ENCODE measurements around the gene CSNK1E. TPM values are rescaled to one million over a fixed set of nuclear protein-coding genes. Genes with fewer than 3 reads are reported as not detected.
"Not testable (repeated sequence)": the region's sequence is repeated elsewhere in the genome, so short reads cannot be mapped to it uniquely, and the experiment has no call there.

The CSNK1E gene
- total and polyA plus RNA-seq, 7 donors = 33.4 to 193 (median 50.1) TPM

DNA sequence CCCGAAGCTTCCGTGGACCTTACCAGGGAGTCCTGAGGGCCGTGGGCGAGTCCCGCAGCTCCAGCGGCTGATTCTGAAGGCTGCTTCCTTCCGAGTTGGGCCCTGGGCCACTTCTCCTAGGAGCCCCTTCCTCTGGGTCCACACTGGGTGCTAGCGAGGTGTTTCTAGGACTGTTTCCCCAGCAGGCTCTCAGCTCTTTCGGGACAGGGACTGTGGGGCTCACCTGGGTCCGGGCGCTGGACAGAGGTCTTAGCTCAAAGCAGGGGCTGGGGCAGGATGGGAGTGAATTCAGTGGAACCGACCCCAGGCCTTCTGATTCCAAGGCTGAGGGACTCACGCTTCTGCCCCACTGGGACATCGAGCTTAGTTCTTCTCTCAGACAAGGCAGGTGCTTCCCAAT is 29.3 kb upstream of the CSNK1E start:
- no peak for ATAC-seq
- H3K4me1 ChIP-seq = no peaks in the 10 kb centered on the region
- H3K36me3 ChIP-seq (ENCODE audit: insufficient read depth in 1 of 2, low read depth in 1 of 2) = no peaks in the 10 kb centered on the region
- no peak for DNase-seq
- WGBS, 3 donors = 61 to 71% (median 65%) methylated on average over 14 of the region's 14 CpGs
- no peak overlapping the region for H3K27ac ChIP-seq
- no peaks in the 10 kb centered on the region for H3K9me3 ChIP-seq
- TF ChIP-seq, protein P1, sequence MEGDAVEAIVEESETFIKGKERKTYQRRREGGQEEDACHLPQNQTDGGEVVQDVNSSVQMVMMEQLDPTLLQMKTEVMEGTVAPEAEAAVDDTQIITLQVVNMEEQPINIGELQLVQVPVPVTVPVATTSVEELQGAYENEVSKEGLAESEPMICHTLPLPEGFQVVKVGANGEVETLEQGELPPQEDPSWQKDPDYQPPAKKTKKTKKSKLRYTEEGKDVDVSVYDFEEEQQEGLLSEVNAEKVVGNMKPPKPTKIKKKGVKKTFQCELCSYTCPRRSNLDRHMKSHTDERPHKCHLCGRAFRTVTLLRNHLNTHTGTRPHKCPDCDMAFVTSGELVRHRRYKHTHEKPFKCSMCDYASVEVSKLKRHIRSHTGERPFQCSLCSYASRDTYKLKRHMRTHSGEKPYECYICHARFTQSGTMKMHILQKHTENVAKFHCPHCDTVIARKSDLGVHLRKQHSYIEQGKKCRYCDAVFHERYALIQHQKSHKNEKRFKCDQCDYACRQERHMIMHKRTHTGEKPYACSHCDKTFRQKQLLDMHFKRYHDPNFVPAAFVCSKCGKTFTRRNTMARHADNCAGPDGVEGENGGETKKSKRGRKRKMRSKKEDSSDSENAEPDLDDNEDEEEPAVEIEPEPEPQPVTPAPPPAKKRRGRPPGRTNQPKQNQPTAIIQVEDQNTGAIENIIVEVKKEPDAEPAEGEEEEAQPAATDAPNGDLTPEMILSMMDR (IDR thresholded peaks at IDR 0.05) = no peak
- peaks cover 0 to 26% (median 10%) of the 10 kb centered on the region in 3 donors for H3K27me3 ChIP-seq (ENCODE audit: insufficient read depth in 3 of 3, low read length in 2 of 3)
- H3K4me3 ChIP-seq = no peak overlapping the region
- intact Hi-C loops (cut with DNase I) = no loop called here

DNA sequence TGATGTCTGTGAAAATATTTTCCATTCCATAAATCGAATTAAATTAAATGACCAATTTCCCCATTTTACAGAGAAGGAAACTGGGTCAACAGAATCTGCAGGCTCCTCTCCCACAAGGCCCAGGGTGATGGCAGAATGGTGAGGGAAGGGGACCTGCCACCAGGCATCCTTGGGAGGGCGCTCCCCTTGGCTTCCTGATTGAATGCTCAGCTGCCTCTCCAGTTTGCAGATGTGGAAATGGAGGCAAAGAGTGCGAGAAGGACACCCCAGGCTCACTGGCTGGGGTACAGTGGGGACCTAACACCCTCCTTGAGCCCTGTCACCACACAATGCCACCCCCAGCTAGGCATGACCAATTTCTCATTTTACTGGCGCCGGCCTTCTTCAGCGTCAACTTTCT is 28.5 kb upstream of the CSNK1E start:
- Histone ChIP-seq H3K4me3 (no peak overlapping the region), H3K36me3 (ENCODE audit: insufficient read depth in 1 of 2, low read depth in 1 of 2) (no peaks in the 10 kb centered on the region), H3K4me1 (no peaks in the 10 kb centered on the region), H3K9me3 (no peaks in the 10 kb centered on the region), H3K27me3 (ENCODE audit: insufficient read depth in 3 of 3, low read length in 2 of 3) (peaks cover 0 to 26% (median 10%) of the 10 kb centered on the region in 3 donors), H3K27ac (no peak overlapping the region)
- TF ChIP-seq, protein P1 (IDR thresholded peaks at IDR 0.05) = no peak
- DNase-seq (no peak), ATAC-seq (no peak)
- intact Hi-C loops (cut with DNase I) = no loop called here
- 55 to 73% (median 63%) methylated on average over 6 of the region's 6 CpGs for WGBS, 3 donors

- H3K9me3 ChIP-seq; intact Hi-C loops (cut with DNase I); H3K36me3 ChIP-seq (ENCODE audit: insufficient read depth in 1 of 2, low read depth in 1 of 2); H3K4me1 ChIP-seq; H3K4me3 ChIP-seq; H3K27ac ChIP-seq; ATAC-seq: not testable (repeated sequence)
- WGBS, 3 donors = 86 to 89% (median 87%) methylated on average over 6 of the region's 6 CpGs
- peak in 1 of 2 donors; percentile 5 for DNase-seq
- H3K27me3 ChIP-seq (ENCODE audit: insufficient read depth in 3 of 3, low read length in 2 of 3) = peaks cover 0 to 34% (median 4%) of the 10 kb centered on the region in 3 donors
These were observed 22.7 kb upstream of the CSNK1E start for GRCh38 chr22:38339893-38340292.

GRCh38 chr22:38338772-38339379 is 21.6 kb upstream of the CSNK1E start:
- Histone ChIP-seq H3K4me3 (no peak overlapping the region), H3K27me3 (ENCODE audit: insufficient read depth in 3 of 3, low read length in 2 of 3) (peaks cover 0 to 32% (median 1%) of the 10 kb centered on the region in 3 donors), H3K36me3 (ENCODE audit: insufficient read depth in 1 of 2, low read depth in 1 of 2) (no peaks in the 10 kb centered on the region), H3K4me1 (no peaks in the 10 kb centered on the region), H3K9me3 (no peaks in the 10 kb centered on the region), H3K27ac (no peak overlapping the region)
- TF ChIP-seq, protein P1 (IDR thresholded peaks at IDR 0.05) = no peak
- ATAC-seq = no peak
- intact Hi-C loops (cut with DNase I) = no loop called here
- WGBS, 3 donors = 91 to 96% (median 92%) methylated on average over 4 of the region's 4 CpGs
- DNase-seq = peak in 1 of 2 donors; percentile 3

DNA sequence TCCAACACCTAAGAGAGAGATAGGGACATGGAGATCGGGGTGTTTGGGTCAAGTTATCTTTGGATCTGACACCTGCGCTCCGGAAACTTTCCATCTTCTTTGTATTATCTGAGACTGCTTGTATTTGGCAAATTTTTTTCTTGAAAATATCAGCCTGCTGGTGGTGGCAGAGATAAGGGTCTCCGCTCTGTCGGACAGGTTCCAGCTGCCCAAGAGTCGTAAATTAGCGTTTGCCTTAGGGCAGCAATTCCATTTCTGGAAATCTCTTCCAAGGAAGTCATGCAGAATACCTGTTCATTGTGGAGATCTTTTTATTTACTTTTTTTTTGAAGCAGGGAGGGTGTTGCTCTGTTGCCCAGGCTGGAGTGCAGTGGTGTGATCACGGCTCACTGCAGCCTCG is 19.5 kb upstream of the CSNK1E start:
- H3K4me3 ChIP-seq = peak overlapping the region; percentile 52
- no peaks in the 10 kb centered on the region for H3K9me3 ChIP-seq
- peaks cover 0 to 32% (median 0%) of the 10 kb centered on the region in 3 donors for H3K27me3 ChIP-seq (ENCODE audit: insufficient read depth in 3 of 3, low read length in 2 of 3)
- H3K27ac ChIP-seq = no peak overlapping the region
- TF ChIP-seq, protein P1 (IDR thresholded peaks at IDR 0.05) = no peak
- no peaks in the 10 kb centered on the region for H3K36me3 ChIP-seq (ENCODE audit: insufficient read depth in 1 of 2, low read depth in 1 of 2)
- DNase-seq = peak in 1 of 2 donors; percentile 6
- no peak for ATAC-seq
- no peaks in the 10 kb centered on the region for H3K4me1 ChIP-seq
- intact Hi-C loops (cut with DNase I) = no loop called here
- WGBS, 3 donors = 74 to 81% (median 75%) methylated on average over 9 of the region's 9 CpGs

Measured in psoas muscle (tissue), 8 donors.